Epithelial cell of esophagus (primary cell): ENCODE measurements around the gene MSH3.

Experiments
- DNase-seq: peaks from one replicate; pipeline ENCODE4 v3.0.0; 2010; ENCODE audit warnings: low read depth
- H3K4me3 ChIP-seq: 2 replicates; pipeline ENCODE4 v1.5.1; 2011; ENCODE audit warnings: mild to moderate bottlenecking, low read length, control low read depth
- TF ChIP-seq, protein P1 (sequence below): IDR thresholded peaks from 2 replicates; pipeline ENCODE4 v1.5.1; 2011; ENCODE audit warnings: low read depth, mild to moderate bottlenecking, low read length, control low read depth, inconsistent platforms; ENCODE audit not compliant: insufficient read depth; ENCODE audit errors: missing control alignments

The MSH3 gene

DNA sequence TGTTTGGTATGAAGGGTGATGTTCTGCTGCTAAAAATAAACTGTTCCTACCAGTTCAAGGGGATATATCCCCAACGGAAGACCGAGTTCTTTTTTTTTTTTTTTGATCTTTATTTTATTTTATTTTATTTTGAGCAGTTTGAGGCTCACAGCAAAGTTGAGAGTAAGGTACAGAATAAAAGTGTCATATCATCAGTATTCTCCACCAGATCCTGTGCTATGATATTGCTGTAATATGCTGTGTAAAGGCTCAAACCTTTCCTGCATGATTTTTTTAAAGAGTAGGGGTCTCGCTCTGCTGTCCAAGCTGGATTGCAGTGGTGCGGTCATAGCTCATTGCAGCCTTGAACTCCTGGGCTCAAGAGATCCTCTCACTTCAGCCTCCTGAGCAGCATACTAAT lies 35.2 kb downstream of the MSH3 start:
- TF ChIP-seq, protein P1, sequence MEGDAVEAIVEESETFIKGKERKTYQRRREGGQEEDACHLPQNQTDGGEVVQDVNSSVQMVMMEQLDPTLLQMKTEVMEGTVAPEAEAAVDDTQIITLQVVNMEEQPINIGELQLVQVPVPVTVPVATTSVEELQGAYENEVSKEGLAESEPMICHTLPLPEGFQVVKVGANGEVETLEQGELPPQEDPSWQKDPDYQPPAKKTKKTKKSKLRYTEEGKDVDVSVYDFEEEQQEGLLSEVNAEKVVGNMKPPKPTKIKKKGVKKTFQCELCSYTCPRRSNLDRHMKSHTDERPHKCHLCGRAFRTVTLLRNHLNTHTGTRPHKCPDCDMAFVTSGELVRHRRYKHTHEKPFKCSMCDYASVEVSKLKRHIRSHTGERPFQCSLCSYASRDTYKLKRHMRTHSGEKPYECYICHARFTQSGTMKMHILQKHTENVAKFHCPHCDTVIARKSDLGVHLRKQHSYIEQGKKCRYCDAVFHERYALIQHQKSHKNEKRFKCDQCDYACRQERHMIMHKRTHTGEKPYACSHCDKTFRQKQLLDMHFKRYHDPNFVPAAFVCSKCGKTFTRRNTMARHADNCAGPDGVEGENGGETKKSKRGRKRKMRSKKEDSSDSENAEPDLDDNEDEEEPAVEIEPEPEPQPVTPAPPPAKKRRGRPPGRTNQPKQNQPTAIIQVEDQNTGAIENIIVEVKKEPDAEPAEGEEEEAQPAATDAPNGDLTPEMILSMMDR = no peak
- no peak overlapping the region for H3K4me3 ChIP-seq
- DNase-seq = no peak

DNA sequence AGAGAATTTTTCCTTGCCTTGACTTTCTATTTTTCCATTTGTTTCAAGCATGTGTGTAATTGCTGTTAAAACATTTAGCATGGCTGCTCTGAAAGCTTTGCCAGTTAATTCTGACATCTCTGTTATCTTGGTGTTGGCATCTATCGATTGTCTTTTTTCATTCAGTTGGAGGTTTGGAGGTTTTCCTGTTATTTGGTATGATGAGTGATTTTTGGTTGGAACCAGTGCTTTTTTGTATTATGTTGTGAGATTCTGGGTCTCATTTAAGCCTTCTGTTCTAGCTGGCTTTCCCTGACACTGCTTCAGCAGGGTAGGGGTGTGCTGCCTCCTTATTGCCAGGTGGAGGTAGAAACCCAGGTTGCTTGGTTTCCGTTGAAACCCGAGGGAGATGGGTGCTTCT lies 41.2 kb downstream of the MSH3 start:
- TF ChIP-seq, protein P1 = no peak
- H3K4me3 ChIP-seq = no peak overlapping the region
- DNase-seq = no peak

DNA sequence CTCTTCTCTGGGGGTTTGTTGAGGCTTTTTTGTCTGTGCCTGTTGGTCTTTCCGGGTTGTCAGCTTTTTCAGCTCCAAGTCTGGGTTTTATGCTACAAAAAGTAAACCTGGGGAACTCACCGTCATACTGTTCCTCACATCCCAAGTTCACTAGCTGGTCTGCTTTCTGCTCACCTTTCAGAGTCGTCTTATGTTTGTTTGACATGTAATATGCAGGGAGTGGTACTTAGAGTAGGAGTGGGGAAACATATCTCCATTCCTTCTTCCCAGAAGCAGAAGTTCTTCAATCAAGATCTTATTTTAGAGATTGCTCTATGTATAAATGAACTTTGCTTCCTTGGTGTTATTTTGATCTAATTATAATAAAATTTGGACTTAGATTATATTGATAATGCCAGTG lies 42.0 kb downstream of the MSH3 start:
- DNase-seq = no peak
- TF ChIP-seq, protein P1 = no peak
- H3K4me3 ChIP-seq = no peak overlapping the region

DNA sequence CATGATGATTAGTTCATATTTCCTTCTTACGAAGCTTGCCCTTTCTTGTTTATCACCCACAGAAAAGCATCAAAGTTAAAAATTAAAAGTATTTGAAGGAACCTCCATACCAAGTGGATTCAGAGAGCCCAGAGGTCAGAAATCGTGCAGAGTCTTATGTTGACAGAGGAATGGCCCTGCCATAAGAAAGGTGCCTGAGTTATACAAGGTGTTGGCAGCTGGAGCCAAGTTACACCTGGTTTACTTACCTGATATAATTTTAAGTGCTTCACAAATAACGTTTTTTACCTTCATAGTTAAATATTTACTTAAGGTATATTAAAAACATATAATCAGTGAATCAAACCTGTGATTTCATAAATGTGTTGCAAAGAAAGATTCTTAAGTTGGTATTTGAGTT lies 42.6 kb downstream of the MSH3 start:
- no peak overlapping the region for H3K4me3 ChIP-seq
- TF ChIP-seq, protein P1 = no peak
- no peak for DNase-seq

DNA sequence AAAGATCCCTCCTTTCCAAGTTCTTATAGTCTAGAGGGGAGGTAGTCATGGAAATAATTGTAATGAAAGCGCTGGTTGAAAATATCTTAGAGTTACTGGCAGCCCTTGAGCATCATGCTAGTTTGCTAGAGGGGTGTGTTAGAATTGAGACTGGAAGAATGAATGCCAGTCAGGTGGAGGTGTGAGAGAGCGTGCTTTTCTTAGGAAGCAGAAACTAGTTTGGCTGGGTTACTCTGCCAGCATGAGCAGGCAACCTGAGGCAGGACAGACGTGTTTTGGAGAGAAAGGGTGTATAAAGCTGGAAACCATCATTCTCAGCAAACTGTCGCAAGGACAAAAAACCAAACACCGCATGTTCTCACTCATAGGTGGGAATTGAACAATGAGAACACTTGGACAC lies 43.9 kb downstream of the MSH3 start:
- H3K4me3 ChIP-seq = no peak overlapping the region
- DNase-seq = peak; percentile 51
- TF ChIP-seq, protein P1 = no peak

DNA sequence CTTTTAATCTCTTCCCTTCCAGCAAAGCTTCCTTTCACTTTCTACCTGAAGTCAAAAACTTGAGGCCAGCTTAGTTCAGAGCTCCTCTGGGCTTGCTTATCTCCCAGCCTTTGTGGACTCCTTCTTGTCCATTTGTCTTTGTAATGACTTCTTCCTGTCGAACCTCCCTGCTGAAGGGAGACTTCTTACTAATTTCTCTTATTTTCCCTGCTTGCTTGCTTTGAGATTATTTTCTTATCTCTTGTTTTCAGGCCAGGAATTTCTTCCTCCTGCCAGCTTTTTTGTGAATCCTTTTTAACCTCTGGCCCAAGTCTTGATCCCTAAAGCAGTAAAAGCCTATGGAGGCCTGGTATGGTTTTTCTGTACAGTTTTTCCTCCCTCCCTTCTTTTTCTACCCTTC lies 47.1 kb downstream of the MSH3 start:
- TF ChIP-seq, protein P1 = no peak
- no peak for DNase-seq

DNA sequence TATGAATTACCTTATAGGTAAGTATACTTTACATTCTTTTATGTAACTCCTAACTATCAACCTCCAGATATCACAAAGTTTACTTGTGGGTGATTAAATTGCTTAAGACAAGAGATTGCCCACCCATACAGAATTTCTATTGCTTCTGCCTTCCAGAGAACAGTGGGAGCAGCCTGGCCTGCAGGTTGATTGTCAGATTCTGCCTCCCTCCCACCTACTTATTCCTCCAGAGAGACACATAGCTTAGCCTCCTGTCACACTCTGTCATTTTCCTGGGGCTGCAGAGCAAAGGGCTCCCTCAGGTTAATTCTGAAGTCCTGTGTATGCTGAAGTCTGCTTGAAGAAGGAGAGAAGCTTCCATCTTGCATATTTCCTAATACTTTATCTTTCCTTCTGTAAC lies 48.8 kb downstream of the MSH3 start:
- H3K4me3 ChIP-seq = no peak overlapping the region
- TF ChIP-seq, protein P1 = no peak
- no peak for DNase-seq

More for the DNA sequence above, 47.1 kb downstream of the MSH3 start:
- no peak overlapping the region for H3K4me3 ChIP-seq
